Smooth muscle cell (in vitro differentiated cells): ENCODE results near the gene ZNF786. TPM values are rescaled to one million over a fixed set of nuclear protein-coding genes. Genes with fewer than 3 reads are reported as not detected.

Experiments
- DNase-seq: peaks from one replicate; lab custom pipeline; 2025; ENCODE audit not compliant: unreplicated experiment; lab: John Stamatoyannopoulos, UW
- H2AFZ ChIP-seq: fragments of 200-600 bp; sonication (generic); 2 replicates; pipeline ENCODE4 v1.6.0; 2016; ENCODE audit warnings: antibody characterized with exemption, low read depth, mild to moderate bottlenecking
- H3F3A ChIP-seq: fragments of 200-600 bp; sonication (generic); 2 replicates; pipeline ENCODE4 v1.6.0; 2017; ENCODE audit warnings: antibody characterized with exemption, low read depth
- H3K27ac ChIP-seq: fragments of 200-600 bp; sonication (generic); 2 replicates; pipeline ENCODE4 v1.5.1; 2016; ENCODE audit warnings: low read depth, mild to moderate bottlenecking
- H3K27me3 ChIP-seq: fragments of 200-600 bp; sonication (generic); 2 replicates; pipeline ENCODE4 v1.6.1; 2016; ENCODE audit warnings: low read depth, mild to moderate bottlenecking
- H3K36me3 ChIP-seq: fragments of 200-600 bp; sonication (generic); 2 replicates; pipeline ENCODE4 v1.5.1; 2016; ENCODE audit warnings: low read depth
- H3K4me1 ChIP-seq: fragments of 200-600 bp; sonication (generic); 2 replicates; pipeline ENCODE4 v1.5.1; 2016; ENCODE audit warnings: low read depth
- H3K4me2 ChIP-seq: fragments of 200-600 bp; sonication (generic); 2 replicates; pipeline ENCODE4 v1.6.0; 2016; ENCODE audit warnings: mild to moderate bottlenecking
- H3K4me3 ChIP-seq: fragments of 200-600 bp; sonication (generic); 2 replicates; pipeline ENCODE4 v1.5.1; 2016; ENCODE audit warnings: mild to moderate bottlenecking
- H3K79me2 ChIP-seq: fragments of 200-600 bp; sonication (generic); 2 replicates; pipeline ENCODE4 v1.6.0; 2016; ENCODE audit warnings: low read depth, mild to moderate bottlenecking
- H3K9ac ChIP-seq: fragments of 200-600 bp; sonication (generic); 2 replicates; pipeline ENCODE4 v1.6.0; 2016; ENCODE audit warnings: low read depth
- H3K9me3 ChIP-seq: fragments of 200-600 bp; sonication (generic); replicated peaks from 2 replicates; pipeline ENCODE4 v1.5.1; 2016; ENCODE audit warnings: low read depth
- H4K20me1 ChIP-seq: fragments of 200-600 bp; sonication (generic); 2 replicates; pipeline ENCODE4 v1.6.0; 2016; ENCODE audit warnings: low read depth
- CTCF ChIP-seq: fragments of 200-600 bp; sonication (generic); IDR thresholded peaks from 2 replicates; pipeline ENCODE4 v1.5.1; 2017; ENCODE audit warnings: borderline replicate concordance, mild to moderate bottlenecking, antibody characterized with exemption; ENCODE audit not compliant: insufficient read depth, poor library complexity, severe bottlenecking
- WGBS: methylation state at CpG from one replicate; pipeline ENCODE4 v1.1.7; 2016; ENCODE audit warnings: low lambda C conversion rate; 5-methylcytosine and 5-hydroxymethylcytosine counted together
- polyA plus RNA-seq: library from polyadenylated mRNA; unstranded; fragments of >200 nt; fragmentation: Nextera tagmentation; extraction: Ambion mirVana; gene quantifications from 2 replicates; pipeline ENCODE4 v1.2.1, GENCODE V29; 2016
- small RNA-seq: library from RNA; depleted of rRNA; stranded (forward); fragments of <200 nt; gene quantifications from one replicate; pipeline ENCODE3, GENCODE V24; 2014
- total RNA-seq: library from RNA; depleted of rRNA; stranded (reverse); fragments of >200 nt; gene quantifications from 2 replicates; pipeline ENCODE4 v1.2.3, GENCODE V29; 2014

ZNF786 gene
- total and polyA plus RNA-seq, 2 experiments from 2014 or later: 2.2 to 2.3 TPM

DNA sequence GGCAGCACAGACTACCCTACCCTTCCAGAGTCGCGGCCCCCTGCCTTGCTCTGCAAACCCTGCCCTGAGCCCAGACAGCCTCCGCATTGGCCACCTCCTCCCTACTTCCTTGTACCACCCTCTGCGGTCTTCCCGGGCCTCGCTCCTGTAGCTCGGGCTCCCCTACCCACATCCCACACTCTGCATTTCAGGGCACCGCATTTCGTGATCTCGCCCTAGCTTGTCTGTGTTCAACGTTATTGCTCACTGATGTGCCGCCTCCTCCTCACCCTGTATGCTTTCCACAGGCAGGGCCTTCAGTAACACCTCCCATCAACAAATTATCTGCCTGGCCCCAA lies 68.8 kb downstream of the ZNF786 start:
- no peak for DNase-seq

GRCh38 chr7:149020483-149020882 lies 70.0 kb downstream of the ZNF786 start:
- Histone ChIP-seq H3K4me2 (no peak overlapping the region), H3K27ac (no peak overlapping the region), H3K4me3 (no peak overlapping the region), H4K20me1 (peaks cover 73% of the 10 kb centered on the region), H3K36me3 (peaks cover 9% of the 10 kb centered on the region), H3K9me3 (no peaks in the 10 kb centered on the region), H3K27me3 (no peaks in the 10 kb centered on the region), H3K4me1 (no peaks in the 10 kb centered on the region), H2AFZ (no peak overlapping the region), H3K79me2 (peaks cover 67% of the 10 kb centered on the region), H3F3A (no peaks in the 10 kb centered on the region), H3K9ac (no peak overlapping the region)
- WGBS: 98% methylated on average over 11 of the region's 11 CpGs
- TF ChIP-seq CTCF: no peak
- no peak for DNase-seq

More for the DNA sequence above, 68.8 kb downstream of the ZNF786 start:
- Histone ChIP-seq H4K20me1 (peaks cover 67% of the 10 kb centered on the region), H3K27ac (no peak overlapping the region), H3F3A (no peaks in the 10 kb centered on the region), H3K4me2 (no peak overlapping the region), H3K79me2 (peaks cover 77% of the 10 kb centered on the region), H3K9me3 (no peaks in the 10 kb centered on the region), H3K27me3 (no peaks in the 10 kb centered on the region), H3K9ac (no peak overlapping the region), H2AFZ (no peak overlapping the region), H3K4me3 (no peak overlapping the region), H3K4me1 (no peaks in the 10 kb centered on the region), H3K36me3 (peaks cover 2% of the 10 kb centered on the region)
- WGBS: 95% methylated on average over 10 of the region's 12 CpGs
- TF ChIP-seq CTCF: no peak

Small RNAs within 50 kb of the gene (small RNA-seq; reads per million reads assigned to genes)
- gene COX6B1P1 (not detected), gene RN7SL521P (0.18 reads per million), gene RNU6-650P (not detected)

Other genes starting within 250 kb of the ZNF786 start
- 20.5 and 22.9 TPM in 2 replicates for gene EZH2, start 206.4 kb downstream of the ZNF786 start, total RNA-seq
- 11.5 and 12.0 TPM in 2 replicates for gene EZH2, start 206.4 kb downstream of the ZNF786 start, polyA plus RNA-seq
- gene PDIA4, start 62.2 kb downstream of the ZNF786 start, total RNA-seq: 178 and 229 TPM in 2 replicates
- 211 and 316 TPM in 2 replicates for gene PDIA4, start 62.2 kb downstream of the ZNF786 start, polyA plus RNA-seq
- 2.4 and 4.5 TPM in 2 replicates for gene ZNF425, start 35.6 kb upstream of the ZNF786 start, total RNA-seq
- gene ZNF425, start 35.6 kb upstream of the ZNF786 start, polyA plus RNA-seq: 3.2 and 4.3 TPM in 2 replicates
- gene ZNF398, start 56.7 kb upstream of the ZNF786 start, total RNA-seq: 12.4 and 15.1 TPM in 2 replicates
- 8.8 and 9.0 TPM in 2 replicates for gene ZNF398, start 56.7 kb upstream of the ZNF786 start, polyA plus RNA-seq
- gene ZNF282, start 104.8 kb upstream of the ZNF786 start, total RNA-seq: 8.9 and 11.0 TPM in 2 replicates
- gene ZNF282, start 104.8 kb upstream of the ZNF786 start, polyA plus RNA-seq: 5.0 and 7.0 TPM in 2 replicates
- 3.8 and 7.7 TPM in 2 replicates for gene ZNF212, start 148.9 kb upstream of the ZNF786 start, total RNA-seq
- gene ZNF212, start 148.9 kb upstream of the ZNF786 start, polyA plus RNA-seq: 4.6 and 11.8 TPM in 2 replicates
- 7.2 and 9.8 TPM in 2 replicates for gene ZNF783, start 171.5 kb upstream of the ZNF786 start, total RNA-seq
- 8.1 and 9.5 TPM in 2 replicates for gene ZNF783, start 171.5 kb upstream of the ZNF786 start, polyA plus RNA-seq